Measurements from ENCODE around the gene CACNB2.

CACNB2 gene

DNA sequence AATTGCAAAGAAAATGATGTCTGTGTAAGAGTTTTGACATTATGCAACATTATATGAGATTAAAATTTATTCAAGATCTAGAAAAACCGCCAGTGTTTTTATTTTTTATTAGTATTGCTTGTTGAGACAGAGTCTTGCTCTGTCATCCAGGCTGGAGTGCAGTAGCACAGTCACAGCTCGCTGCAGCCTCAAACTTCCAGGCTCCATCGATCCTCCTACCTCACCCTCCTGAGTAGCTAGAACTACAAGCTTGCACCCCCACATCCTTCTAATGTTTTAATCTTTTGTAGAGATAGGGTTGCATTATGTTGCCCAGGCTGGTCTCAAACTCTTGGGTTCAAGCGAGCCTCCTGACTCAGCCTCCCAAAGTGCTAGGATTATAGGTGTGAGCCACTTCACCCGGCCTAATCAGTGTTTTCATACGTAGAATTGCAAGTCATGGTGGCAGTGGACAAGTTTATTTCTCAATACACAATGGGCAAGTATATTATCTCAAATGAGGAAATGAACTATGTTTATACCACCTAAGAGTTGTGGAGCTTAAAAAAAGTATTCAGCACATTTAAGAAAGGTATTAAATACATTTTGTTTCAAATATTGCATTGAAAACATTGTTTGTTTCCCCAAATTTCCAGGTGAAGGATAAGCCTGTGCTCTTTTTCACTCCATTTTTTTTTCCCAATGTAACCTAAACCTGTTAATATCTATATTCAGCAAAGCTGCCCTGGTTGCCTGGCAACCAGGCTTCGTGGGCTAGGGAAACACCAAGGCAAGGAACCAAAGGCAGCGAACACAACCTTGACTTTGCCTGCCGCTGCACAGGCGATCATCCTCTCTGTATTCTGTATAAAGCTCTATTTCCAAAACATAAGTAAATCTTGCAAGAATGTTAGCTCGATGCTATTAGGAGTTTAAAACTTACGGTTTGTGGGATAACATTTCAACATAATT is 163.9 kb downstream of the CACNB2 start:
- no peak for TF ChIP-seq Cebpa-rat (IDR thresholded peaks at IDR 0.05)

DNA sequence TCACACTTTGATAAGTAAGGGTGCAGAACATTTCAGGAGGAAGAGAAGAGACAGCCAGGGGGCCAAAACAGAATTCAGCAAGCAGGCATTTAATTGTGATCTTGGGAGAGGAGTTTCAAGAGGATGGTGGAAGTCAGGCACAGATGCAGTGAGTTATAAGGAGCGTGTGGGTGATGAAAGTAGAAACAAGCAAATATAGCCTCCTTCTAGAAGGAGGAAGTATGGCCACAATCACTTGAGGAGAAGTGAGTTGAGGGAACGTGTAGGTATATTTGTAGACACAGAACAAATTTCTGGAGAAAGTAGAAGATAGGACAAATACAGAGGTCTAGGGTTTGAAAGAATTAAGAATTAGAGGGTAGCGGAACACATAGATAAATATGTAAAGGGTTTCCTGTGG is 165.8 kb downstream of the CACNB2 start:
- TF ChIP-seq Cebpa-rat (IDR thresholded peaks at IDR 0.05), result no peak
- Histone ChIP-seq H3K27me3 (no peaks in the 10 kb centered on the region), H3K4me1 (no peaks in the 10 kb centered on the region), H3K4me2 (no peak overlapping the region), H3K9ac (no peak overlapping the region), H3K4me3 (no peak overlapping the region), H3K9me3 (no peaks in the 10 kb centered on the region), H4K20me1 (no peaks in the 10 kb centered on the region), H3K36me3 (no peaks in the 10 kb centered on the region), H3K27ac (no peak overlapping the region)

More for the DNA sequence above, 163.9 kb downstream of the CACNB2 start:
- H3K9me3 ChIP-seq, result no peaks in the 10 kb centered on the region
- H3K27me3 ChIP-seq, result no peaks in the 10 kb centered on the region
- no peak overlapping the region for H3K4me3 ChIP-seq
- H3K36me3 ChIP-seq, result no peaks in the 10 kb centered on the region
- no peak overlapping the region for H3K9ac ChIP-seq
- no peaks in the 10 kb centered on the region for H4K20me1 ChIP-seq
- no peak overlapping the region for H3K27ac ChIP-seq
- no peaks in the 10 kb centered on the region for H3K4me1 ChIP-seq
- no peak overlapping the region for H3K4me2 ChIP-seq

- Histone ChIP-seq H3K4me3 (no peak overlapping the region), H3K27me3 (no peaks in the 10 kb centered on the region), H3K36me3 (no peaks in the 10 kb centered on the region), H3K27ac (no peak overlapping the region), H3K4me2 (no peak overlapping the region), H3K9me3 (no peaks in the 10 kb centered on the region), H3K4me1 (no peaks in the 10 kb centered on the region), H4K20me1 (no peaks in the 10 kb centered on the region), H3K9ac (no peak overlapping the region)
- no peak for TF ChIP-seq Cebpa-rat (IDR thresholded peaks at IDR 0.05)
Measured at GRCh38 chr10:18308600-18308999, 168.4 kb downstream of the CACNB2 start.

DNA sequence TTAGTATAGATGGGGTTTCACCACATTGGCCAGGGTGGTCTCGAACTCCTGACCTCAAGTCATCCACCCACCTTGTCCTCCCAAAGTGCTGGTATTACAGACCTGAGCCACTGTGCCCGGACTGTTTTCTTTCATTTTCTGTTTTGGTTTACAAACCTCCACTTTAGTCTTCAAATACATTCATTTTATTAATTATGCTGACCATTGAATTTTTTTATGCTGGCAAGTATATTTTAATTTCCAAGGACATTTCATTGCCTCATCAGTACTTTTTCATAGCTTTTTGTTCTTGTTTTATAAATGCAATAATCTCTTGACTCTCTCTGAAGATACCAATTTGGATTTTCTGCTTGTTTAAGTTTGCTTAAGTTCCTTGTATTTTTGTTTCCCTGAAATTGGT is 170.5 kb downstream of the CACNB2 start:
- Histone ChIP-seq H4K20me1 (no peaks in the 10 kb centered on the region), H3K27ac (no peak overlapping the region), H3K9me3 (no peaks in the 10 kb centered on the region), H3K9ac (no peak overlapping the region), H3K4me1 (no peaks in the 10 kb centered on the region), H3K27me3 (no peaks in the 10 kb centered on the region), H3K4me3 (no peak overlapping the region), H3K36me3 (no peaks in the 10 kb centered on the region), H3K4me2 (no peak overlapping the region)
- TF ChIP-seq Cebpa-rat (IDR thresholded peaks at IDR 0.05), result no peak

DNA sequence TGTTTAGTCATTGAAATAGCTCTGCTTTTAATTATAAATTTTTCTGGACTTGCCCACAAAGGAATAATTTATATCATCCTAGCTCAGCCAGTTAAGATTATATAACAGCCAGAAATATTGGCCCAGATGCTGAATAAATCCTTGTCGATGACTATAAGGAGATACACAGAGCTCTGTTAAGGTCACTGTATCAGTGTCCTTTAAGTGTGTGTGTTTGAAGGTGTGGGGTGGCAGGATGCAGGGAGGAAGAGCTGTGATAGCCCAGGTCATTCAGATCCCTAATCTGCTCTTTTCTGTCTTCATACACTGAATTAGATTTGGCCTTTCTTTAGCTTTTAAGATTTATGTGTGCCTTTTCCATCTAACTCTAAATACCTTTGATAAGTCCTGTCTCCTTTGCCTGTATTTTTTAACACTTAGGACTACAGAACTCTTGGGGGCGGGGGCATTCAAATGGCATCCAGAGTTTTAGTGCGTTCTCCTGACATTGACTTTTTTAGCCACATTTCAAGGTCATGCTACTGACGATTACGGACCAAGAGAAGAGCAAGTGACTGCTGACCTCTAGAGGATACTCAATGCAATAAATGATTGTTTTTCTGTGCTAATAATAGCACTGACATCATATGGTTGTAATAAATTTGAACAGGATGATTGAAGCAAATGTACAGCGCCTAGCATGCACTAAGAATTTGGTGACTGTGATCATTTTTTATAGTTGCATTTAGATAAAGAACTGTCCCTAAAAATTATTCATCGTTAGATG is 172.3 kb downstream of the CACNB2 start:
- no peak overlapping the region for H3K4me3 ChIP-seq
- no peaks in the 10 kb centered on the region for H4K20me1 ChIP-seq
- TF ChIP-seq Cebpa-rat (IDR thresholded peaks at IDR 0.05), result no peak
- no peaks in the 10 kb centered on the region for H3K36me3 ChIP-seq
- no peak overlapping the region for H3K9ac ChIP-seq
- no peak overlapping the region for H3K27ac ChIP-seq
- no peaks in the 10 kb centered on the region for H3K4me1 ChIP-seq
- H3K9me3 ChIP-seq, result no peaks in the 10 kb centered on the region
- H3K4me2 ChIP-seq, result no peak overlapping the region
- H3K27me3 ChIP-seq, result no peaks in the 10 kb centered on the region

- H3K27me3 ChIP-seq, result no peaks in the 10 kb centered on the region
- H3K9me3 ChIP-seq, result no peaks in the 10 kb centered on the region
- H3K4me2 ChIP-seq, result no peak overlapping the region
- H3K9ac ChIP-seq, result no peak overlapping the region
- no peak overlapping the region for H3K27ac ChIP-seq
- no peak overlapping the region for H3K4me3 ChIP-seq
- H3K4me1 ChIP-seq, result no peaks in the 10 kb centered on the region
- no peaks in the 10 kb centered on the region for H3K36me3 ChIP-seq
- TF ChIP-seq Cebpa-rat (IDR thresholded peaks at IDR 0.05), result no peak
- H4K20me1 ChIP-seq, result no peaks in the 10 kb centered on the region
Measured at GRCh38 chr10:18313140-18313530, 172.9 kb downstream of the CACNB2 start.

DNA sequence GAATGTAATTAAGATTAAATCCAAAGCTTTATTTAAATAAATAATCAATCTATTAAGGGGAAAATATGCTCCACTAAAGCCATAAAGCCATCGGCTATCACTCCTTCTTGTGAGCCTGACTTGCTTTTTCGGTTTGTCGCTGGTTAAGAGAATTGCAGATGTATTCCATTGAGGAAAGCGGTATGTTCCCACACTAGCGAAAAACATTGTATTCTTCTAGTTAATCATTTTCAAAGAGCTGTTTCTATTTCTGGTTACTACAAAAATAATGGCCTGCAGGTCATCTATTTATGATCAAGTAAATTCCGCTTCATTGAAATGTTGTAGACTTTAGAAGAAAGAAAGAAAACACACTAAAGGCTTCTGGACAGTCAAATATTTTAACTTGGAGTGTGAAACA is 173.4 kb downstream of the CACNB2 start:
- H3K4me2 ChIP-seq, result no peak overlapping the region
- no peak overlapping the region for H3K9ac ChIP-seq
- H3K4me1 ChIP-seq, result no peaks in the 10 kb centered on the region
- no peak overlapping the region for H3K4me3 ChIP-seq
- no peaks in the 10 kb centered on the region for H3K27me3 ChIP-seq
- no peaks in the 10 kb centered on the region for H3K36me3 ChIP-seq
- no peak for TF ChIP-seq Cebpa-rat (IDR thresholded peaks at IDR 0.05)
- no peaks in the 10 kb centered on the region for H3K9me3 ChIP-seq
- no peaks in the 10 kb centered on the region for H4K20me1 ChIP-seq
- no peak overlapping the region for H3K27ac ChIP-seq

DNA sequence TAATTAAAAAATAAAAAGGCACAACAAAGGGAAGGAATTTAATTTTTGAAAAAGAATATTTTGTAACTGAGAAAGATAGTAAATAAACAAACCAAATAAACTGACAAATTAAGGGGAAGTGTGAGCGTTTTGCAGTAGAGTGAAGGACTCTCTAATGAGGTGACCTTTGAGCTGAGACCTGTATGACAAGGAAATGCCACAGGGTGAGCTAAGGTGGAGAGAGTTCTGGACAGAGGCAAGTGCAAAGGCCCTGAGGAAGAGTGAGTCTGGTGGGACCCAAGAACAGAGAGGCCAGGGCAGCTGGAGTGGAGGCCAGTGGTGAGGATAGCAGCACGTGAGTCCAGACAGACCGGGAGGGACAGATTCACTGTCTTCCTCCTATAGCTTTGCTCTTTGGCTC is 179.4 kb downstream of the CACNB2 start:
- no peak for TF ChIP-seq Cebpa-rat (IDR thresholded peaks at IDR 0.05)
- no peak overlapping the region for H3K27ac ChIP-seq
- no peaks in the 10 kb centered on the region for H3K36me3 ChIP-seq
- no peaks in the 10 kb centered on the region; the same call in 1 of the 2 replicates for H3K9me3 ChIP-seq
- H3K9ac ChIP-seq, result no peak overlapping the region
- H4K20me1 ChIP-seq, result no peaks in the 10 kb centered on the region
- H3K4me3 ChIP-seq, result no peak overlapping the region
- H3K4me2 ChIP-seq, result no peak overlapping the region
- H3K27me3 ChIP-seq, result no peaks in the 10 kb centered on the region
- H3K4me1 ChIP-seq, result no peaks in the 10 kb centered on the region

DNA sequence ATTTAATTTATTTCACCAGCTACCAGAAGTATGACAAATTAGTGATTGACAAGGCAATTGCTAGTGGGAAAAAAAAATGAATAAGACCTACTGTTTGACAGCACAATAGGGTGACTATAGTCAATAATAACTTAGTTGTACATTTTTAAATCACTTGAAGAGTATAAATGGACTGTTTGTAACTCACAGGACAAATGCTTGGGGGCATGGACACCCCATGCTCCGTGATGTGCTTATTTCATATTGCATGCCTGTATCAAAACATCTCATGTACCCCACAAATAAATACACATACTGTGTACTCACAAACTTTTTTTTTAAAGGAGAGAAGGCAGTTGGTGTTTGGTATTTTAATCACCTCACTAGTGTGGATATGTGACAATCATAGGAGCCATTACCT is 181.1 kb downstream of the CACNB2 start:
- Histone ChIP-seq H3K27me3 (no peaks in the 10 kb centered on the region), H3K4me3 (no peak overlapping the region), H3K4me2 (no peak overlapping the region), H3K27ac (no peak overlapping the region), H4K20me1 (no peaks in the 10 kb centered on the region), H3K9me3 (no peaks in the 10 kb centered on the region; the same call in 1 of the 2 replicates), H3K4me1 (no peaks in the 10 kb centered on the region), H3K36me3 (no peaks in the 10 kb centered on the region), H3K9ac (no peak overlapping the region)
- no peak for TF ChIP-seq Cebpa-rat (IDR thresholded peaks at IDR 0.05)

DNA sequence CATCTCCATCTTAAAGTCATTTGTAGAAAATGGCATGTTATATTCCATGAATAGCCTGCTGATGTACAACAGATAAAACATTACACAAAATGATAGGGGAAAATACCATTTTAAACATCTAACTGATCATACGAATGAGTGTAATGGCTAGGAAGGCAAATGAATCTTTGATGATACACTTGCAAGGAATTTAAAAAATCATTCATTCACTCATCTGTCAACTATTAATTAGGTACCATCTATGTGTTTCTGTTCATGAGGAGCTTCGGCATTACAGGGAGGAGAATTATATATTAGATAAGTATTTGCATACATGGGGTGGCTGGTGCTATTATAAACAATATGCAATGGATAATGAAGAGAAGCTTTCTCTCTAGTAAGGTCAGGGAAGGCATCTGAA is 183.7 kb downstream of the CACNB2 start:
- Histone ChIP-seq H3K9ac (no peak overlapping the region), H3K27ac (no peak overlapping the region), H3K4me1 (no peaks in the 10 kb centered on the region), H3K36me3 (no peaks in the 10 kb centered on the region), H3K4me2 (no peak overlapping the region), H4K20me1 (no peaks in the 10 kb centered on the region), H3K9me3 (no peaks in the 10 kb centered on the region; the same call in 1 of the 2 replicates), H3K4me3 (no peak overlapping the region), H3K27me3 (no peaks in the 10 kb centered on the region)
- TF ChIP-seq Cebpa-rat (IDR thresholded peaks at IDR 0.05), result no peak

Data from BLaER1 (cell line).